ENCODE measurements around the gene OVOL2.

GRCh38 chr20:18101125-18101810 lies 43.6 kb upstream of the OVOL2 start:
- TF ChIP-seq, protein P1, sequence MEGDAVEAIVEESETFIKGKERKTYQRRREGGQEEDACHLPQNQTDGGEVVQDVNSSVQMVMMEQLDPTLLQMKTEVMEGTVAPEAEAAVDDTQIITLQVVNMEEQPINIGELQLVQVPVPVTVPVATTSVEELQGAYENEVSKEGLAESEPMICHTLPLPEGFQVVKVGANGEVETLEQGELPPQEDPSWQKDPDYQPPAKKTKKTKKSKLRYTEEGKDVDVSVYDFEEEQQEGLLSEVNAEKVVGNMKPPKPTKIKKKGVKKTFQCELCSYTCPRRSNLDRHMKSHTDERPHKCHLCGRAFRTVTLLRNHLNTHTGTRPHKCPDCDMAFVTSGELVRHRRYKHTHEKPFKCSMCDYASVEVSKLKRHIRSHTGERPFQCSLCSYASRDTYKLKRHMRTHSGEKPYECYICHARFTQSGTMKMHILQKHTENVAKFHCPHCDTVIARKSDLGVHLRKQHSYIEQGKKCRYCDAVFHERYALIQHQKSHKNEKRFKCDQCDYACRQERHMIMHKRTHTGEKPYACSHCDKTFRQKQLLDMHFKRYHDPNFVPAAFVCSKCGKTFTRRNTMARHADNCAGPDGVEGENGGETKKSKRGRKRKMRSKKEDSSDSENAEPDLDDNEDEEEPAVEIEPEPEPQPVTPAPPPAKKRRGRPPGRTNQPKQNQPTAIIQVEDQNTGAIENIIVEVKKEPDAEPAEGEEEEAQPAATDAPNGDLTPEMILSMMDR (IDR thresholded peaks at IDR 0.05): no peak
- TF ChIP-seq POLR2A (IDR thresholded peaks at IDR 0.05): no peak
